Fibroblast of lung (primary cell): ENCODE measurements around the gene LPP. TPM values are rescaled to one million over a fixed set of nuclear protein-coding genes. Genes with fewer than 3 reads are reported as not detected.
"Not testable (repeated sequence)": the region's sequence is repeated elsewhere in the genome, so short reads cannot be mapped to it uniquely, and the experiment has no call there.

Experiments used
- DNase-seq, 2 donors: peaks; one replicate each; pipeline versions ENCODE4 v3.0.0 to v3.0.0-alpha.2; 2010; ENCODE audit warnings: low read depth in 2 of 2
- H2AFZ ChIP-seq: 2 replicates; pipeline ENCODE4 v1.5.1; 2012; ENCODE audit warnings: low read length, control low read depth, inconsistent platforms
- H3K27ac ChIP-seq: 2 replicates; pipeline ENCODE4 v1.5.1; 2011; ENCODE audit warnings: low read length, control low read depth; ENCODE audit not compliant: insufficient read depth
- H3K27me3 ChIP-seq: 2 replicates; pipeline ENCODE4 v1.5.1; 2011; ENCODE audit warnings: mild to moderate bottlenecking, low read length; ENCODE audit not compliant: control insufficient read depth, insufficient read depth
- H3K36me3 ChIP-seq: 2 replicates; pipeline ENCODE4 v1.5.1; 2011; ENCODE audit warnings: low read length; ENCODE audit not compliant: control insufficient read depth, insufficient read depth
- H3K4me1 ChIP-seq: 2 replicates; pipeline ENCODE4 v1.5.1; 2011; ENCODE audit warnings: low read length; ENCODE audit not compliant: control insufficient read depth, insufficient read depth; ENCODE audit errors: extremely low read depth
- H3K4me2 ChIP-seq: 2 replicates; pipeline ENCODE4 v1.5.1; 2011; ENCODE audit warnings: low read length, control low read depth; ENCODE audit not compliant: insufficient read depth; ENCODE audit errors: extremely low read depth
- H3K4me3 ChIP-seq, 4 experiments: fragments of 200-600 bp in 1 of 4; sonication (generic) in 1 of 4; replicated peaks in 1 of 4; 2 replicates each; pipeline ENCODE4 v1.5.1; 2011 to 2016; ENCODE audit warnings: low read length in 4 of 4, low read depth in 3 of 4, mild to moderate bottlenecking in 3 of 4, control low read depth in 2 of 4, inconsistent platforms in 1 of 4, mixed read lengths in 1 of 4; ENCODE audit not compliant: insufficient read depth in 1 of 4; ENCODE audit errors: control extremely low read depth in 1 of 4
- H3K79me2 ChIP-seq: 2 replicates; pipeline ENCODE4 v1.5.1; 2012; ENCODE audit warnings: mild to moderate bottlenecking, low read length, inconsistent platforms; ENCODE audit not compliant: control insufficient read depth, insufficient read depth
- H3K9ac ChIP-seq: 2 replicates; pipeline ENCODE4 v1.5.1; 2011; ENCODE audit warnings: mild to moderate bottlenecking, low read length, control low read depth; ENCODE audit not compliant: insufficient read depth
- H3K9me3 ChIP-seq: 2 replicates; pipeline ENCODE4 v1.5.1; 2012; ENCODE audit warnings: low read depth, low read length; ENCODE audit not compliant: control insufficient read depth, insufficient read depth
- H4K20me1 ChIP-seq: 2 replicates; pipeline ENCODE4 v1.5.1; 2011; ENCODE audit warnings: low read length; ENCODE audit not compliant: control insufficient read depth, insufficient read depth; ENCODE audit errors: extremely low read depth
- EZH2 ChIP-seq: IDR thresholded peaks from 2 replicates; pipeline ENCODE4 v1.5.1; 2012; ENCODE audit warnings: low read length, control low read depth, mild to moderate bottlenecking; ENCODE audit errors: missing control alignments
- polyA plus RNA-seq, 2 donors: library from polyadenylated mRNA; depleted of rRNA in 1 of 2; stranded (reverse) in 1 of 2; unstranded in 1 of 2; fragments of >200 nt; gene quantifications; 2 replicates each; pipeline ENCODE4 v1.2.1, GENCODE V29; 2011 to 2012; ENCODE audit warnings: missing spikeins in 1 of 2
- total RNA-seq: library from RNA; depleted of rRNA; stranded (reverse); fragments of >200 nt; gene quantifications from 2 replicates; pipeline ENCODE4 v1.2.1, GENCODE V29; 2014
- TF ChIP-seq, protein P1 (sequence below), 2 donors: IDR thresholded peaks in 1 of 2; conservative IDR thresholded peaks in 1 of 2; 1 replicate in 1 of 2; 2 replicates in 1 of 2; pipeline ENCODE4 v1.5.1; 2011 to 2012; ENCODE audit warnings: low read length in 2 of 2, control low read depth in 1 of 2, inconsistent platforms in 1 of 2, low read depth in 1 of 2, mild to moderate bottlenecking in 1 of 2

Gene LPP
- total and polyA plus RNA-seq, 2 donors (not counting 1 experiment from before 2014, with no cell fraction given): 69.0 to 124 TPM

DNA sequence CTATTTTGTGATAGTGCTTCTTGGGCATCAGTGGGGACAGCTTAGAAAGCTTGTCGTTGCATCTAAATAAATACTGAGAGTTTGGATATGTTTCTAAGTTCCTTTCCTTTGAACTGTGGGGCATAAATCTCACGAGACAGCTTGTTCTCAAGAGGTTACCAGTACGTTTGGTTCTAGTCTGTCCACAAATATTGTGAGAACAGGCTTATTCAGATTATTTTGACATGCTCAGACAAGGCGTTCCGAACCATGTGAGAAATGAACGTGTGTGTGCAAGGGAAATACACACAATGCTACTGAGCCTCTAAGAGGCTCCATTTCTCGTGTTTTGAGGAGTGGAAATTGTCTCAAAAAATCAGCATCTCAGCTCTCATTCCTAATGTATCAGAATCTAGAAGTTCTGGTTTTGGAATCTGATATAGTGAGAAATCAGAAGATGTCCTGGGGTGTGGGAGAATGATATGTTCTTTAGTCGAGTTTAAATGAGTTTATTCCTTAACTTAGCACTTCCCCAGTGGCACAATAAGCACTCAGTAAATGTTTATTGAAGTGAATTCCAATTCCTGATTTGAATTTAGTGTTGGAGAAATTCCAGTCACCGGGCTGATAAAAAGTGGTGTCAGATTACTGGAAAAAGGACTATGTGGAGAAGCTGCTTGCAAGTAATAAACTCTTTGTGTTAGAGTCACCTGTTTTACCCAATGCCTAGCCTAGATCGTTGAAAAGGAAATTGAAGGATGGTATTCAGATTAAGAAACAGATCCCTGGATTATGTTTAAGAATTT lies 481.5 kb downstream of the LPP start:
- no peak overlapping the region for H3K4me2 ChIP-seq
- no peaks in the 10 kb centered on the region for H4K20me1 ChIP-seq
- H3K27ac ChIP-seq: no peak overlapping the region
- peak; percentile 75 to 81 for DNase-seq
- no peak overlapping the region for H2AFZ ChIP-seq
- no peak for TF ChIP-seq EZH2
- TF ChIP-seq, protein P1, sequence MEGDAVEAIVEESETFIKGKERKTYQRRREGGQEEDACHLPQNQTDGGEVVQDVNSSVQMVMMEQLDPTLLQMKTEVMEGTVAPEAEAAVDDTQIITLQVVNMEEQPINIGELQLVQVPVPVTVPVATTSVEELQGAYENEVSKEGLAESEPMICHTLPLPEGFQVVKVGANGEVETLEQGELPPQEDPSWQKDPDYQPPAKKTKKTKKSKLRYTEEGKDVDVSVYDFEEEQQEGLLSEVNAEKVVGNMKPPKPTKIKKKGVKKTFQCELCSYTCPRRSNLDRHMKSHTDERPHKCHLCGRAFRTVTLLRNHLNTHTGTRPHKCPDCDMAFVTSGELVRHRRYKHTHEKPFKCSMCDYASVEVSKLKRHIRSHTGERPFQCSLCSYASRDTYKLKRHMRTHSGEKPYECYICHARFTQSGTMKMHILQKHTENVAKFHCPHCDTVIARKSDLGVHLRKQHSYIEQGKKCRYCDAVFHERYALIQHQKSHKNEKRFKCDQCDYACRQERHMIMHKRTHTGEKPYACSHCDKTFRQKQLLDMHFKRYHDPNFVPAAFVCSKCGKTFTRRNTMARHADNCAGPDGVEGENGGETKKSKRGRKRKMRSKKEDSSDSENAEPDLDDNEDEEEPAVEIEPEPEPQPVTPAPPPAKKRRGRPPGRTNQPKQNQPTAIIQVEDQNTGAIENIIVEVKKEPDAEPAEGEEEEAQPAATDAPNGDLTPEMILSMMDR (conservative IDR thresholded peaks at IDR 0.05 in 1 of 2, IDR thresholded peaks at IDR 0.05 in 1 of 2; ENCODE audit: low read depth in 1 of 2, low read length in 2 of 2): no peak
- no peak overlapping the region for H3K9ac ChIP-seq
- H3K27me3 ChIP-seq: no peaks in the 10 kb centered on the region
- H3K9me3 ChIP-seq: no peaks in the 10 kb centered on the region
- H3K36me3 ChIP-seq: no peaks in the 10 kb centered on the region
- peaks cover 7% of the 10 kb centered on the region for H3K4me1 ChIP-seq
- H3K79me2 ChIP-seq: peaks cover 4% of the 10 kb centered on the region
- no peak overlapping the region for H3K4me3 ChIP-seq

GRCh38 chr3:188636292-188636691 lies 482.3 kb downstream of the LPP start:
- not testable (repeated sequence) for H3K27me3 ChIP-seq, DNase-seq, H4K20me1 ChIP-seq, H3K9ac ChIP-seq, H3K9me3 ChIP-seq, H3K27ac ChIP-seq, H3K4me2 ChIP-seq, H3K36me3 ChIP-seq, H3K4me3 ChIP-seq, H3K4me1 ChIP-seq, H3K79me2 ChIP-seq, H2AFZ ChIP-seq

DNA sequence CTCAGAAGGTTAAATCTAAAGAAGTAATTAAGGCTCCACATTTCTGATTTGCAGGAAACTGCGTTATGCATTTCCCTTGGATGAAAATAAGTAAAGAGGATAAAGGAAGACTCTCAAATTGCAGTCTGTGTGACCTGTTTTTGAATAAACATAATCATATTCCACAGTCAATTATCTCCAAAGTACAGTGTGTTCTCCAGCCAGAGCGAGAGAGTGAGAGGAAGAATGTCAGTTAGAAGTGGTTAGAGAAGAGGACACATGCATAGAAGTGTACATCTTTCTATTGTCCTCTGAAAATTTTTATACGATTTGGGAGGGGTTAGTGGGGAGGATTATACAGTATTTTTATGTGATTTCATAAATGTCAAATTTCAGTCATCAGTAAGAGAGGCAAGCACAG lies 487.1 kb downstream of the LPP start:
- no peaks in the 10 kb centered on the region for H3K36me3 ChIP-seq
- H3K79me2 ChIP-seq: no peaks in the 10 kb centered on the region
- H4K20me1 ChIP-seq: no peaks in the 10 kb centered on the region
- TF ChIP-seq, protein P1 (conservative IDR thresholded peaks at IDR 0.05 in 1 of 2, IDR thresholded peaks at IDR 0.05 in 1 of 2; ENCODE audit: low read depth in 1 of 2, low read length in 2 of 2): no peak
- TF ChIP-seq EZH2: no peak
- no peaks in the 10 kb centered on the region for H3K27me3 ChIP-seq
- no peak overlapping the region for H3K4me2 ChIP-seq
- no peak for DNase-seq
- H3K9ac ChIP-seq: no peak overlapping the region
- no peak overlapping the region for H2AFZ ChIP-seq
- no peaks in the 10 kb centered on the region for H3K9me3 ChIP-seq
- H3K4me3 ChIP-seq: no peak overlapping the region
- no peaks in the 10 kb centered on the region for H3K4me1 ChIP-seq
- H3K27ac ChIP-seq: no peak overlapping the region
